Loucy (cell line): Measurements from ENCODE around the gene NELFE.
"Not testable (repeated sequence)": the region's sequence is repeated elsewhere in the genome, so short reads cannot be mapped to it uniquely, and the experiment has no call there.

Source experiments
- EZH2phosphoT487 ChIP-seq: fragments of 200-600 bp; IDR thresholded peaks from 2 replicates; pipeline ENCODE4 v1.6.1; 2018; ENCODE audit warnings: antibody characterized with exemption, mild to moderate bottlenecking, moderate library complexity, borderline replicate concordance
- TF ChIP-seq, protein P1 (sequence below): fragments of 200-600 bp; sonication (generic); conservative IDR thresholded peaks from 2 replicates; pipeline ENCODE4 v1.5.1; 2014; ENCODE audit warnings: mild to moderate bottlenecking, antibody characterized with exemption, low read length

DNA sequence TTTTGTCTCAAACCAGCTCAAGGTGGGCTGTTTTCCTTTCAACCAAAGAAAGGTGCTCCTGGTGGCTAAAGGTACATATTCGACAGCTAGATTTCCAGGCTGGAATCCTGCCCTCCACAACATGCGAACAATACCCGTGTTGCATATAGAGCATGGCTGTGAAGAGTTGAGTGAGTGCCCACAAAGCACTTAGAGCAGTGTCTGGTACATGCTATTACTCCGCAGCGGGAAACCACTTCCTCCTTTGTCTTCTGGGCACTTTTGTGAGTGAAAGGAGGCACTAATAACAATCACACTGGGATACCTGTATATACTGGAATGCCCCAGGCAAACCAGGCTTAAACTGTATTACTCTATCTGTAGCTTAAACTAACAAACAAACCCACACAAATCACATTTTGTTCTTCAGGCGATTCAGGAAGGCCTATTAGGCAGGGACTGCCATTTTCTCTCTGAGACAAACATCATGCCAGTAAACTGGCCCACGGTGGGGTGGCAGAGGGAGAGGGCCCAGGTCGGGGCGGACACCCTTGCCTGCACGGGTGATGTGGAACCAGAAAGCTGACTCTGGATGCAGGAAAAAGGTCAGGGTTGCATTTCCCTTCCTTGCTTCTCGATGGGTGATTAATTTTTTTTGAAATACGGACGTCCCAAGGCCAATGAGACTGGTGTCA lies 46.2 kb upstream of the NELFE start:
- TF ChIP-seq, protein P1, sequence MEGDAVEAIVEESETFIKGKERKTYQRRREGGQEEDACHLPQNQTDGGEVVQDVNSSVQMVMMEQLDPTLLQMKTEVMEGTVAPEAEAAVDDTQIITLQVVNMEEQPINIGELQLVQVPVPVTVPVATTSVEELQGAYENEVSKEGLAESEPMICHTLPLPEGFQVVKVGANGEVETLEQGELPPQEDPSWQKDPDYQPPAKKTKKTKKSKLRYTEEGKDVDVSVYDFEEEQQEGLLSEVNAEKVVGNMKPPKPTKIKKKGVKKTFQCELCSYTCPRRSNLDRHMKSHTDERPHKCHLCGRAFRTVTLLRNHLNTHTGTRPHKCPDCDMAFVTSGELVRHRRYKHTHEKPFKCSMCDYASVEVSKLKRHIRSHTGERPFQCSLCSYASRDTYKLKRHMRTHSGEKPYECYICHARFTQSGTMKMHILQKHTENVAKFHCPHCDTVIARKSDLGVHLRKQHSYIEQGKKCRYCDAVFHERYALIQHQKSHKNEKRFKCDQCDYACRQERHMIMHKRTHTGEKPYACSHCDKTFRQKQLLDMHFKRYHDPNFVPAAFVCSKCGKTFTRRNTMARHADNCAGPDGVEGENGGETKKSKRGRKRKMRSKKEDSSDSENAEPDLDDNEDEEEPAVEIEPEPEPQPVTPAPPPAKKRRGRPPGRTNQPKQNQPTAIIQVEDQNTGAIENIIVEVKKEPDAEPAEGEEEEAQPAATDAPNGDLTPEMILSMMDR, result not testable (repeated sequence)
- TF ChIP-seq EZH2phosphoT487, result not testable (repeated sequence)
